Type B pancreatic cell (in vitro differentiated cells): ENCODE results near the gene OTUD5. TPM values are rescaled to one million over a fixed set of nuclear protein-coding genes. Genes with fewer than 3 reads are reported as not detected.
"Not testable (repeated sequence)": the region's sequence is repeated elsewhere in the genome, so short reads cannot be mapped to it uniquely, and the experiment has no call there.

Experiments used
- DNase-seq: peaks from one replicate; pipeline ENCODE4 v3.0.0; 2021; ENCODE audit warnings: mixed read lengths; ENCODE audit not compliant: unreplicated experiment; ENCODE audit errors: extremely low spot score
- H3K27ac Mint-ChIP-seq: 2 replicates; pipeline ENCODE4 v1.8.0; 2021; ENCODE audit warnings: mild to moderate bottlenecking, mixed read lengths
- H3K27me3 Mint-ChIP-seq: 2 replicates; pipeline ENCODE4 v1.8.0; 2021; ENCODE audit warnings: mixed read lengths
- H3K36me3 Mint-ChIP-seq: 2 replicates; pipeline ENCODE4 v1.8.0; 2021; ENCODE audit warnings: mixed read lengths
- H3K4me1 Mint-ChIP-seq: one replicate; pipeline ENCODE4 v1.8.0; 2021; ENCODE audit warnings: mixed read lengths; ENCODE audit not compliant: unreplicated experiment
- H3K4me3 Mint-ChIP-seq: 2 replicates; pipeline ENCODE4 v1.8.0; 2021; ENCODE audit warnings: mild to moderate bottlenecking, mixed read lengths
- H3K9me3 Mint-ChIP-seq: 2 replicates; pipeline ENCODE4 v1.8.0; 2021; ENCODE audit warnings: mixed read lengths
- CTCF ChIP-seq: fragments of 200-600 bp; sonication (generic); conservative IDR thresholded peaks from 2 replicates; pipeline ENCODE4 v1.5.0; 2021; ENCODE audit warnings: antibody characterized with exemption, mild to moderate bottlenecking
- total RNA-seq: library from RNA; stranded (reverse); gene quantifications from 2 replicates; pipeline ENCODE4 v1.2.1, GENCODE V29; 2021; ENCODE audit warnings: low replicate concordance

Gene OTUD5
- total RNA-seq, 1 donor from 2014 or later: 49.5 TPM

DNA sequence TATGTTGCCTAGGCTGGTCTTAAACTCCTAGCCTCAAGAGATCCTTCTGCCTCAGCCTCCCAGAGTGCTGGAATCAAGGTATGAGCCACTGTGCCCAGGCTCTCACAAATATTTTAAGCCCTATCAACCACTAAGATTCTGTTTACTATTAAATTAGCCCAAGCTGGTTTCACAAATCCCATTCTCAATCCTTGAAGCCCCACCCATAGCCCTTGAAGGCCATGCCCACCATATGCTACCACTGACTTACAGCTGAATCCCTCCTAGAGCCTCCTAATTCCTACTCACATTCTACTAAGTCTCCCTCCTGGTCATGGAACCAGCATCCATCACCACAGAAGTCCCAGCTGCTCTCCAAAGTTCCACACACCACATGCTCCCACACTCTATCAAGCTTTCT is 34.9 kb upstream of the OTUD5 start:
- no peak for DNase-seq
- Mint-ChIP-seq H3K4me3 (no peak overlapping the region), H3K27ac (no peak overlapping the region), H3K36me3 (peaks cover 8% of the 10 kb centered on the region), H3K27me3 (no peaks in the 10 kb centered on the region), H3K4me1 (no peaks in the 10 kb centered on the region), H3K9me3 (no peaks in the 10 kb centered on the region)
- no peak for TF ChIP-seq CTCF

- no peak for DNase-seq
- Mint-ChIP-seq H3K27me3 (no peaks in the 10 kb centered on the region), H3K9me3 (no peaks in the 10 kb centered on the region), H3K36me3 (peaks cover 3% of the 10 kb centered on the region), H3K27ac (no peak overlapping the region), H3K4me1 (no peaks in the 10 kb centered on the region), H3K4me3 (no peak overlapping the region)
- TF ChIP-seq CTCF: no peak
Measured at GRCh38 chrX:48989483-48989882, 32.1 kb upstream of the OTUD5 start.

- H3K4me3 Mint-ChIP-seq: no peak overlapping the region
- H3K9me3 Mint-ChIP-seq: no peaks in the 10 kb centered on the region
- H3K27ac Mint-ChIP-seq: no peak overlapping the region
- TF ChIP-seq CTCF: no peak
- DNase-seq: no peak
- peaks cover 7% of the 10 kb centered on the region for H3K36me3 Mint-ChIP-seq
- no peaks in the 10 kb centered on the region for H3K4me1 Mint-ChIP-seq
- no peaks in the 10 kb centered on the region for H3K27me3 Mint-ChIP-seq
Measured at GRCh38 chrX:48983896-48984295, 26.5 kb upstream of the OTUD5 start.

DNA sequence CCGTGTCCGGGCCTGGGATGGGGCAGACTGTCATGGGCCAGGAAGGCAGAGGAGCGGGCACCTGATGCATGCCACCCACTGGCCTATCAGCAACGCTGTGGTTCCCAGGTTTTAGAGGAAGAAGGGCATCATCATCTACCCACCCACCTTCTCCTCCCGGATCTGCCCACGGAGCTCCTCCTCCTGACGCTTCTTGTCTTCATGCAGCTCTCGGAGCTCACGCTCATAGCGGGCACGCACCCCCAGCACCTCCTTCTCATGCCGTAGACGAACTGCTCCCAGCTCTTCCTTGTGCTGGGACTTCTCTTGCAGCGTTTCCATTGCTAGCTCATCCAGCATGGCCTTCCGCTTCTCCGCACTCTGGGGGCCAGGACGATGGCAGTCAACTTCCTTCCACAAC is 25.7 kb upstream of the OTUD5 start:
- H3K4me1 Mint-ChIP-seq: no peaks in the 10 kb centered on the region
- no peak for TF ChIP-seq CTCF
- H3K36me3 Mint-ChIP-seq: peaks cover 7% of the 10 kb centered on the region
- no peak overlapping the region for H3K27ac Mint-ChIP-seq
- no peak overlapping the region for H3K4me3 Mint-ChIP-seq
- no peaks in the 10 kb centered on the region for H3K27me3 Mint-ChIP-seq
- DNase-seq: no peak
- H3K9me3 Mint-ChIP-seq: no peaks in the 10 kb centered on the region

DNA sequence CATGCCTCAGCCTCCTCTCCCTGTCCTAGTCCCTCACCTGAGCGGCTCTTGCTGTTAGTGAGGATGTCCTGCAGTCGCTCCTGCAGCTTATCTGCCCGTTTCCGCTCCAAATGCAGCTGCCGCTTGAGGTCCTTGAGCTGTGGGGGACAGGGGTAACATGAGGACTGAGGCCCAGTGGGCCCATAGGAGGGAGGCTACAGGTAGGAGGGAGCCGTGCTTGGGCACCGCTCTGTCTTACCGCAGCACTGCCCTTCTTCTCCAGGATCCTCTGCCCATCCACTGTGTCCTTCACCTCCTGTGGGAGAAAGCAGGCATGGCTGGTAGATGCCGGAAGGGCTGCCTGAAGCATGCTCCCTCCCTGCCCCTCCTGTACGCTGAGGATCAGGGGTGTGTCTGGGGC is 23.8 kb upstream of the OTUD5 start:
- no peaks in the 10 kb centered on the region for H3K9me3 Mint-ChIP-seq
- no peak for DNase-seq
- no peaks in the 10 kb centered on the region for H3K27me3 Mint-ChIP-seq
- H3K4me3 Mint-ChIP-seq: no peak overlapping the region
- no peak for TF ChIP-seq CTCF
- H3K4me1 Mint-ChIP-seq: no peaks in the 10 kb centered on the region
- H3K36me3 Mint-ChIP-seq: peaks cover 7% of the 10 kb centered on the region
- no peak overlapping the region for H3K27ac Mint-ChIP-seq

DNA sequence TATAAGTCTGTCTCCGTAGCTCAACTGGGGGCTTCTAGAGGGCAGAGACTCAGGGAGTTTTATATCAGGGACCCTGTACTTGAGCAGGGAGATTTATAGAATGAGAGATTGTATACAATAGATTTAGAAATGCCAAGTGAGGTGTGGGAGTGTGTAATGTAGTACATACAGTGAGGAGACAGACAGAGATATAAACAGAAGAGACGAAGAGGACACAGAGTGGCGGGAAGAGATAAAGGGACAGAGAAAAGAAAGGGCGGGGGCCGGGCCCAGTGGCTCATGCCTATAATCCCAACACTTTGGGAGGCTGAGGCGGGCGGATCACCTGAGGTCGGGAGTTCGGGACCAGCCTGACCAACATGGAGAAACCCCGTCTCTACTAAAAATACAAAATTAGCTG is 22.9 kb upstream of the OTUD5 start:
- H3K9me3 Mint-ChIP-seq, DNase-seq, H3K4me3 Mint-ChIP-seq, H3K27ac Mint-ChIP-seq, H3K4me1 Mint-ChIP-seq, H3K27me3 Mint-ChIP-seq, H3K36me3 Mint-ChIP-seq: not testable (repeated sequence)
